ENCODE measurements around the gene PIM3.

PIM3 gene

GRCh38 chr22:49928555-49929210 is 31.9 kb upstream of the PIM3 start:
- no peak for FAIRE-seq

- no peak for FAIRE-seq
Observed at GRCh38 chr22:49929211-49929979, 31.2 kb upstream of the PIM3 start.

GRCh38 chr22:49929994-49930575 is 30.5 kb upstream of the PIM3 start:
- FAIRE-seq: no peak

DNA sequence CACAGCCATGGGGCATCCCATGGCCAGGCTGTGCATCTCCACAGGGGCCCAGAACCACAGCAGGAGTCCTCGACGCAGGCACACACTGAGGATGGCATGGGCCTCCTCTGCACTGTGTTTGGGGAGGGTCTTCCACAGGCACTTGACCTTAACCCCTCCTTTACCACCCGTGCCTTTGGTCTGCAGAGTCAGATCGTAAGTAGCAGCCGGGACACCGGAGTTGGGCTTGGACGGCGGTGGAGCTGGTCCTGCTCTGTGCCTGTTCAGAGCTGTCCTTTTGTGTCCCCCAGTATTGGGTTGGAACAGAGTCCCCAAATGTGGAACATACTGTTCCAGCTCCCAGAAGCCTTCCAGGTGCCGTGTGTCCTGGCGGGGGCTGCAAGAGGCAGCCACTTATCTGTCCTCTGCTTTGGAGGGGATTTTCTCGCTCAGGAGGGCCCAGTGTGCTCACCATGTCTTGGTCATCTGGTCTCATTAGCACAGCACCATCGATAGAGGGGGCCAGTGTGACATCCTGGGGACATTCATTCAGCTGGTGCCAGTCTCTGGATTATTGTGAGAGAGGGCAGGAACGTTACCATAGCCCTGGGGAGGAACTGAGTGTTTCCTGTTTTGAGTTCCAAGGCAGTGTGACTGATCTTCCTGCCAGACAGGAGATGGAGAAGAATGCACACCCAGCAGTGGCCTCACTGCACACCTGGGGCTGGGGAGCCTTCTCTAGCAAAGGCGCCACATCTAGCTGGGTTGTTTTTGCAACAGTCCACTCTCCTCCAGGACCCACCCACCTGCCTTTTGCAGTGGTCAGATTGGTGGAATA is 29.8 kb upstream of the PIM3 start:
- FAIRE-seq: no peak

DNA sequence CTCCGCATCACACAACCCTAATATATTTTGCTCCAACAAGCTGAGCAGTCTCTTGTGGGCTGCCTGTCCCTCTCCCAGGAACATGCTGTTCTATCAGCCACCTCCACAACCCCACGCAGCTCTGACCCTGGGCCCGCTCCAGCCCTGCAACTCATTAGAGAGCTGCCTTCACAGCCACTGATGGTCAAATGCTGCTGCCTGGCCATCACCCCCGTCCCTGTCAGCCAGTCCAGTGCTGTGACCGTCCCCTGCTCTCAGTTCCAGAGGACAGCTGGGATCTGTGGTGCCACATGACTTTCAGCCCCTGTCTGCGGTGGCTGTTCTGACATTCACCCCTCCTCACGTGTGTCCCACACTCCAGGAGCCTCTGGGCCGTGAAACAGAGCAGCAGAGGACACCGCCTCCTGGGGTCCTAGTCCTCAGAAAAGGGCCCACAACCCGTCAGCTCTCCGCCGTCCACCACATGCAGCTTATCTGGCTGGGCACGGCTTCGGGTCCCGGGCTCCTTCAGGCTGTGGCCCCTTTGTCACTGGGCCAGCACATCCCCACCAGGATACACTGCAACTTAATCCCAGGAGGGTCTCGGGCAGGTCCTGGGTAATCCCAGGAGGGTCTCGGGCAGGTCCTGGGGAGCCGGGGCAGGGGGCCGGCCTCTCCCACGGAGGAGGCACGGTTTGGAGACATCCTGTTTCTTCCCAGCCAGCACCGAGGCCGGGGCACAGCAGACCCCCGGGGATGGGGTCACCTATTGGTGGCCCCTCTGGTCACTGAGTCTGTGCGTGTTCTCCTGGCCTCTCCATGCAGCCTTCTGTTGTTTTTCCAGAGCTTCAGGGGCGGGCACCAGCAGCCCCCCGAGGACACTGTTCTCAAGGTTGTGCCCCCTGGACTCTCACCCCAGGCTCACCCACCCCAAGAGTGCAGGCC is 27.1 kb upstream of the PIM3 start:
- no peak for FAIRE-seq

DNA sequence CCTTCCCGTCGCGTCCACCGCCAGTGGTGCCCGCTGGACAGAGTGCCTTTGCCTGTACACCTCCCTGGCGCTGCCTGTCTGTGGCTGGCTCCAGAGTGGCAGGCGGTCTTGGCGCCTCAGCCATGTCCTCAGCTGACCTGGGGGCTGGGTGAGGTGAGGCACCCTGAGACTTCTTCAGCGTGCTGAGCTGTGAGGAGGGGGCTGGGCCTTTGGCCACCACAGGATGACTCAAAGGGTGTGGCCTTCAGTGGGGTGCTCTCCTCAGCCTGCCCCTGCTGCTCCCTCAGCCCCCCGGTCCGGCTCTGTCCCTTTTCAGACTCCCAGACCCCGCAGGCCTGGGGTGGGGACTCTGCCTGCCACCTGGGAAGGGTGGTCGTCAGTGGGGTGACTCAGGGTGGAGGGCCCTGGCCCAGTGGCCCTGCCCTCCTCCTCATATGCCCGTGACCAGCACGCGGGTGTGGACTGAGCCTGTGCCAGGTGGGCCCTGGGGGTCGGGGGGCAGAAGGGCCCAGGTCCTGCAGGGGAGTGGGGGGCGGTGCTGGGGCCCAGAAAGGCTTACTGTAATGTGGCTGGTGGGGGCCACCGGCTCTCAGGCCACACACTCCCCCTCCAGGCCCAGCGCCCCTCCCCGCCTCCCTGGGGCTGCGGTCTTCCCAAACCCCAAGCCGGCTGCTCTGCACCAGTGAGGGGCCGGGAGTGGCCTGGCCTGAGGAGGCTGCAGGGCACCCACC is 26.2 kb upstream of the PIM3 start:
- no peak for FAIRE-seq

- FAIRE-seq: no peak
Observed at GRCh38 chr22:49934891-49935557, 25.5 kb upstream of the PIM3 start.

DNA sequence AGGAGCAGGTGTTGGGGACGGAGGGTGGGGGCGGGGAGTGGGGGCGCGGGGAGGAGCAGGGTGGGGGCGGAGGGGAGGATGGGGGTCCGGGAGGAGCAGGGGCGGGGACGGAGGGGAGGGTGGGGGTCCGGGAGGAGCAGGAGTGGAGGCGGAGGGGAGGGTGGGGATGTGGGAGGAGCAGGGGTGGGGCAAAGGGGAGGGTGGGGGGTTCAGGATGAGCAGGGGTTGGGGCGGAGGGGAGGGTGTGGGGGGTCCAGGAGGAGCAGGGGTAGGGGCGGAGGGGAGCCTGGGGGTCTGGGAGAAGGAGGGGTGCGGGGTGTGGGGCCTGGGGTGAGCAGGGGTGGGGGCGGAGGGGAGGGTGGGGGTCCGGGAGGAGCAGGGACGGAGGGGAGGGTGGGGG is 25.0 kb upstream of the PIM3 start:
- FAIRE-seq: no peak

DNA sequence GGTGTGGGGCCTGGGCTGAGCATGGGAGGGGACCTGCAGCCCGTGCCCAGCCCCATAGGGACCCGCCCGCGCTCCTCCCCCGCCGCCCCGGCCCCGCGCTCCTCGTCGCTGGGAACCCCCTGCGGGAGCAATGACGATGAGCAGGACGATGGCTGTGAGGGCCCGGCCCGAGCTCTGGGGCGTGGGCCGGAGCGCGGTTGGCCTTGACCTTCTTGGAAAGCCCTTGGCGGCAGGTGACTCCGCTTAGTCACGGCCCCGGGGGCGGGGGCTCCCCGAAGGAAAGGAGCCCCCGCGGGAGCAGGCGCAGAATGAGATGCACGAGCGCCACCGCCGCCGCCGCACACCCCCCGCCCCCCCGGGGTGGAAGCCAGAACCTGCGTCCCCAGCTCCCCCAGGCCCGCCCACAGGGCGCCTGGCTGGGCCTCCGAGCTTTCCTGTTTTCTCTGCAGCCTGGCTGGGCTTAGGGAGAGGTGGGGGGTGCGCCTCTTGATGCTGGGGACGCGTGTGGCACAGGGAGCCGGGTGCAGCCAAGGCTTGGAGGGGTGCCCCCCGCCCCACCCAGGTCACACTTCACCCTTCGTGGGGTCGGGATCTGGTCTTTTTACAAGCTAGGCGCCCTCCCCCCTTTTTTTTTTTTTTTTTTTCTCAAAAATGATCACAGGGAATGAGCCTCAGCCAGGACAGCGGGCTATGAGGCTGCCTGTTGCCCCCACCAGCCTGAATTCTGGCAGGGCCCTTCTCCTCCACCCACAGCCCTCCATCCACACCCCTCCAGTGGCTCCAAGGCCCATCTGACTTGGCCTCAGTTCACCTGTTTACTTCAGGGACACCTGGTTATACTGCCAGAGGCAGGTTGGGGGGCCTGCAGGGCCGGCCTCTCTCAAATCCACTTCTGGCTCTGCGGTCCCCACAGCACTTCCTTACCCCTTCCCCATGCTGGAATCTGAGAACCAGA is 24.3 kb upstream of the PIM3 start:
- FAIRE-seq: no peak

- FAIRE-seq: no peak
Observed at GRCh38 chr22:49936973-49937757, 23.4 kb upstream of the PIM3 start.

DNA sequence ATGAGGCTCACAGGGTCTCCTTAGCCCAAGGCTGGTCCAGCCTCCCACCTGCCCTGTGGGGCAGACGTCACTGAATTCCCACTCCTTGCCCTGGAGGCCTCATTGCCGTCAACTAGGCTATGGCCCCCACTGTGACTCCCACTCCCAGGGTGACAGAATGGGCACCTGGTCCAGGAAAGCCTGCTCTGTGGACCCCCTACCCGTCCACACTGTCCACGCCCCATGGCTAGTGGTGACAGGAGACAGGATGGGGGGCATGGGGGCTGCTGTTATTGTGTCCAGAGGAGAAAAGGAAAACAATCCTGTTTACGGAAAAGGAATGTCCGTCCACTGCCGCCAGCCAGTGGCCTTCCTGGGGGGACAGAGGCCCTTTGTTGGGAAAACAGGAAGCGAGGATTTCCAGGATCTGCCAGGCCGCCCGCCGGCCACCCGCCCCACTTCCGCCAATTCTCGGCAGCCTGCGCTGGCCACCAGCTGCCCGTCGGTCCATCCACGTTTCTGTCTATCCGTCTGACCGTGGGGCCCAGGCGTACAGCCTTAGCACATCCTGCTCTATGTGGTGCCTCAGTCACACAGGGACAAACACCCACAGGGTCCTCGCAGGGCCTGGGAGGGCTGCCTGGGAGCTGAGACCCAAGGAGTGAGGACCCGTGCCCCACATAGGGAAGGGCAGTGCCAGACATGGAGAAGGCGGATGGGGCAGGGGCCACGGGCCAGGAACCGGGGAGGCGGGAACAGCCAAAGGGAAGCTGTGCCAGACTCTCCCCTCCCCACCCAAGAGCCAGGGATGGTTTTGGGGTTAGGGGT is 22.6 kb upstream of the PIM3 start:
- no peak for FAIRE-seq

DNA sequence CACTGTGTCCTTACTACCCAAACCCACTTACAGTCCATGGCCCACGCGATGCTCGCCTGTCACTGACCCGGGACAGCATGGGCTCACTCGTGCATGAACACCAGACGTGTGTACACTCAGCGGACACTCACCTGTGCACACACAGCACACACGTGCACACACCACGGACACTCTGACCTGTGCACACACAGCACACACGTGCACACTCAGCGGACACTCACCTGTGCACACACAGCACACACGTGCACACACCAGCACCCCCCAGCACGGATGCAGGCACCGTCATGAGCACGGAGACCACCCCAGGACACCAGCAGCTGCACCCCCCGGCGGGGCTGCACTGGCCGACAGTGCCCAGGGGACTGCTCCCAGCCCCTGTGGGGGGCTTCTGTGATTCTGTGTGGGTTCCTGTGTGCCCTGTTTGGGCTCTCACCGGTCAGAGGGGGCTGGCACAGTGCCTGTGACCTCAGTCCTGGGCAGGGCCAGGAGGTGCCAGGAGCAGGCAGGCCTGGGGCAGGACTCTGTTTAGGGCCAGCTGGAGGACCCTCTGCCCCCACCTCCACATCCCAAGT is 21.9 kb upstream of the PIM3 start:
- no peak for FAIRE-seq

DNA sequence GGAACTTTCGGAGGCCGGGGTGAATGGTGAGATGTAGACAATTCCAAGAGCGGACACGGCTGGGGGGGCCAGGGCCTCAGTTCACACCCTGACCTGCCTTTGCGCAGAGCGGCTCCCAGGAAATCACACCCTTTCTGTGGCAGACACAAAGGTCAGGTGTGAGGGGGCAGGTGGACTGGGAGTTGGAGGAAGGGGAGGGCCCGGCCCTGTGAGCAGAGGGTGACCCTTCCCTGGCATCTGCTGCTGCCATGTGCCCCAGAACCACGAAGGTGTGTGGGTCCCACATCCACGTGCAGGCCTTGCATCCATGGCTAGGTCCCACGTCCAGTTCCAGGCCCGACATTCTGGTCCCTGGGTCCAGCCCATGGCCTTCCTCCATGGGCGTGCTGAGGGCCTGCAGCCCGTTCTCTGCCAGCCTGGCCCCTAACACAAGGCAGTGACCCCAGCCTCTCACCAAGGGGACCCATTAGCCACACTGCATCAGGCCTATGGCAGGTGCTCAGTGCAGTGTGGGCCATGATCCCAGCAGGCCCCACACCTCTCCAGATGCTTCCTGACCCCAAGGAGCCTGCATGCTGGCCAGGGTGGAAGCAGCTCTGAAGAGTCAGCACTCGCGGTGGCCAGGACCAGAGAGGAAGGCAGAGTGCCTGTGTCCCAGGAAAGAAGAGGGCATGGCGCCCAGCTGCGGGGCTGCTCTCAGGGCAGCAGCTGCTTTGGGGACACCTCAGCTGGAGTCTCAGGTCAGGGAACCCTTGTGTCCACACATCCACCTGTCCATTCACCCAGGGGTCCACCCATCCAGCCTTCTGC is 18.9 kb upstream of the PIM3 start:
- FAIRE-seq: no peak

- no peak for FAIRE-seq
Observed at GRCh38 chr22:49942565-49943404, 17.8 kb upstream of the PIM3 start.

GRCh38 chr22:49943405-49943765 is 17.2 kb upstream of the PIM3 start:
- FAIRE-seq: no peak
